ENCODE data around the gene YPEL2.

Gene YPEL2

DNA sequence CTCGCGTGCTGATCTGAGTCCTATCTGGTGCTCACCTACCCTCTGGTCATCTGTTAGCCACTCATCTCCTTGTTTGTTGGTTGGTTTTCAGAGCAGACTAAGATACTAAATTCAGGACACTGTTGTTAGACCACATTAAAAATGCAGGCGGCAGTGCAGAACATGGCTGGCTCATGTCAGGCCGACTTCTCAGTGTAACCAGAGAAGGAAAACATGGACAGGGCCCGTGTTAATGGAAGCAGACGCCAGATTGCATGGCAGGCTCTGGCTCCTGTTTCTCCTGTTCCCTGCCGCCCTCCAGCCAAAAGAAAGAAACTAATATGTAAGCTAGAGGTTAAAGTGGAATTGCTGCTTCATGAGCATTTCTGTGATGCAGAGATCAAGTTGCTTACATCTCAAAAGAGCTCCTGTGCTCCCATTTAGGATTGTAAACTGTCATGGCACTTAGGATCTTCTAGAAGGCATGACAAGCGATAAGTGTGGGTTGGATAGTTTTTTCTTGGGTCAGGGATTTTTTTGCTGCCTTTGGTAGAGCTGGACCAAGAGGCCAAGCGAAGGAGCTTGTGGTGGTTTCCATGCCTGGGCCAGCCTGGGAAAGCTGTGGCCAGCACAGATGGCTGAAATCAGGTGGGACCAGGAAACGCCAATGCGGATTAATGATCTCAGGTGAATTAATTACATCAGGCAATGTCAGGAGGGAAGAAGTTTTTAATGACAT, 56.1 kb downstream of the YPEL2 start:
- H3K79me2 ChIP-seq (ENCODE audit: control insufficient read depth, low read length), result no peaks in the 10 kb centered on the region
- H3K27me3 ChIP-seq (ENCODE audit: control insufficient read depth, low read length), result no peaks in the 10 kb centered on the region
- H3K9me3 ChIP-seq (ENCODE audit: control insufficient read depth, insufficient read depth, low read length), result no peaks in the 10 kb centered on the region
- H3K4me2 ChIP-seq (ENCODE audit: low read length), result no peak overlapping the region
- no peaks in the 10 kb centered on the region for H3F3A ChIP-seq (ENCODE audit: control insufficient read depth, insufficient read depth)
- TF ChIP-seq, protein P1, sequence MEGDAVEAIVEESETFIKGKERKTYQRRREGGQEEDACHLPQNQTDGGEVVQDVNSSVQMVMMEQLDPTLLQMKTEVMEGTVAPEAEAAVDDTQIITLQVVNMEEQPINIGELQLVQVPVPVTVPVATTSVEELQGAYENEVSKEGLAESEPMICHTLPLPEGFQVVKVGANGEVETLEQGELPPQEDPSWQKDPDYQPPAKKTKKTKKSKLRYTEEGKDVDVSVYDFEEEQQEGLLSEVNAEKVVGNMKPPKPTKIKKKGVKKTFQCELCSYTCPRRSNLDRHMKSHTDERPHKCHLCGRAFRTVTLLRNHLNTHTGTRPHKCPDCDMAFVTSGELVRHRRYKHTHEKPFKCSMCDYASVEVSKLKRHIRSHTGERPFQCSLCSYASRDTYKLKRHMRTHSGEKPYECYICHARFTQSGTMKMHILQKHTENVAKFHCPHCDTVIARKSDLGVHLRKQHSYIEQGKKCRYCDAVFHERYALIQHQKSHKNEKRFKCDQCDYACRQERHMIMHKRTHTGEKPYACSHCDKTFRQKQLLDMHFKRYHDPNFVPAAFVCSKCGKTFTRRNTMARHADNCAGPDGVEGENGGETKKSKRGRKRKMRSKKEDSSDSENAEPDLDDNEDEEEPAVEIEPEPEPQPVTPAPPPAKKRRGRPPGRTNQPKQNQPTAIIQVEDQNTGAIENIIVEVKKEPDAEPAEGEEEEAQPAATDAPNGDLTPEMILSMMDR (IDR thresholded peaks at IDR 0.05; ENCODE audit: low read depth, low read length, poor library complexity, severe bottlenecking), result no peak
- no peak for TF ChIP-seq EZH2phosphoT487 (IDR thresholded peaks at IDR 0.05; ENCODE audit: borderline replicate concordance, low read length)
- no peak overlapping the region for H3K27ac ChIP-seq (ENCODE audit: low read depth, low read length)
- no peaks in the 10 kb centered on the region for H3K36me3 ChIP-seq (ENCODE audit: control insufficient read depth, low read length)
- H3K4me1 ChIP-seq (ENCODE audit: control insufficient read depth, low read length), result no peaks in the 10 kb centered on the region
- H4K20me1 ChIP-seq (ENCODE audit: control insufficient read depth, insufficient read depth, low read depth, low read length), result no peaks in the 10 kb centered on the region
- no peaks in the 10 kb centered on the region for H3K9me2 ChIP-seq (replicated peaks; ENCODE audit: control insufficient read depth, low read length)
- H3K4me3 ChIP-seq (ENCODE audit: low read length), result no peak overlapping the region

DNA sequence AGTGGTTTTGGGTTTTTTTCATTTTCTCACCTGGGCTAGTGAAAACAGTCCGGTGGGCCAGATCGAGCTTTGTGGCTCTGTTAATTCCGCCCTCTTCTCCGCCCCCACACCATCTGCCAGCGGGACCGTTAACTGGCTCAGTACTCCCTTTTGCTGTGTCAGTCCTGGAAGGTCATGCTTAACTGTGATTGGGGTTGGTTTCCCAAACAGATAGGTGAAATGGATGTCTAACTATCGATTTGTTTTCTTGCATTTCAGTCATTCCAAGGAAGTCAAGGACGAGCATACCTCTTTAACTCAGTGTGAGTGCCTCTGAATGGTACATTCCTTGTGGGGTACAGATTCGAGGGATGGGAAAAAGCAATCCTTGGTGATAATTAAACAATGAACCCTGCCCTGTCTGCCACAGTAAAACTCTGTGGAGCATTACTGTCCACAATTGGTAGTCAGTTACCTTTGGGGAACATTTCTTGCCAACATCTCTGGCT, 56.7 kb downstream of the YPEL2 start:
- no peaks in the 10 kb centered on the region for H3K27me3 ChIP-seq (ENCODE audit: control insufficient read depth, low read length)
- H3F3A ChIP-seq (ENCODE audit: control insufficient read depth, insufficient read depth), result no peaks in the 10 kb centered on the region
- H3K36me3 ChIP-seq (ENCODE audit: control insufficient read depth, low read length), result no peaks in the 10 kb centered on the region
- H3K79me2 ChIP-seq (ENCODE audit: control insufficient read depth, low read length), result no peaks in the 10 kb centered on the region
- H3K4me1 ChIP-seq (ENCODE audit: control insufficient read depth, low read length), result no peaks in the 10 kb centered on the region
- no peaks in the 10 kb centered on the region for H3K9me2 ChIP-seq (replicated peaks; ENCODE audit: control insufficient read depth, low read length)
- H3K4me3 ChIP-seq (ENCODE audit: low read length), result no peak overlapping the region
- H4K20me1 ChIP-seq (ENCODE audit: control insufficient read depth, insufficient read depth, low read depth, low read length), result no peaks in the 10 kb centered on the region
- no peaks in the 10 kb centered on the region for H3K9me3 ChIP-seq (ENCODE audit: control insufficient read depth, insufficient read depth, low read length)
- TF ChIP-seq, protein P1 (IDR thresholded peaks at IDR 0.05; ENCODE audit: low read depth, low read length, poor library complexity, severe bottlenecking), result no peak
- no peak for TF ChIP-seq EZH2phosphoT487 (IDR thresholded peaks at IDR 0.05; ENCODE audit: borderline replicate concordance, low read length)
- no peak overlapping the region for H3K4me2 ChIP-seq (ENCODE audit: low read length)
- no peak overlapping the region for H3K27ac ChIP-seq (ENCODE audit: low read depth, low read length)

DNA sequence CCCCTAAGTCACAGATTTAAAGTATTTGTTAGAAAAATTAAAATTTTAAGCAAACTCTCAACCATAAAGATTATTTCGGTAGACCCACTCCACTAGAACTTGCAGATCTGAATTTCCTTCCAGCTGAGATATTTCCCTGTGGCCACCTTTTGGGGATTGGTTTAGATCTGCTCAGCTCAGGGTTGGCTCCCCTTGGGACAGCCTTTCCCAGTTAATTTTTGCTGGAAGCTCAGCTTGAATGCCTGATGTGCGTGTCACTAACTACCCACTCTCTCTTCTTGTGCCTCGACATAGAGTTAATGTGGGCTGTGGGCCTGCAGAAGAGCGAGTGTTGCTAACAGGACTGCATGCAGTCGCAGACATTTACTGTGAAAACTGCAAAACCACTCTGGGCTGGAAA, 57.6 kb downstream of the YPEL2 start:
- no peaks in the 10 kb centered on the region for H3K36me3 ChIP-seq (ENCODE audit: control insufficient read depth, low read length)
- no peak overlapping the region for H3K4me2 ChIP-seq (ENCODE audit: low read length)
- no peaks in the 10 kb centered on the region for H3K4me1 ChIP-seq (ENCODE audit: control insufficient read depth, low read length)
- no peaks in the 10 kb centered on the region for H3K27me3 ChIP-seq (ENCODE audit: control insufficient read depth, low read length)
- H3K9me3 ChIP-seq (ENCODE audit: control insufficient read depth, insufficient read depth, low read length), result no peaks in the 10 kb centered on the region
- TF ChIP-seq, protein P1 (IDR thresholded peaks at IDR 0.05; ENCODE audit: low read depth, low read length, poor library complexity, severe bottlenecking), result no peak
- TF ChIP-seq EZH2phosphoT487 (IDR thresholded peaks at IDR 0.05; ENCODE audit: borderline replicate concordance, low read length), result no peak
- no peak overlapping the region for H3K27ac ChIP-seq (ENCODE audit: low read depth, low read length)
- H3K4me3 ChIP-seq (ENCODE audit: low read length), result no peak overlapping the region
- no peaks in the 10 kb centered on the region for H3F3A ChIP-seq (ENCODE audit: control insufficient read depth, insufficient read depth)
- no peaks in the 10 kb centered on the region for H3K79me2 ChIP-seq (ENCODE audit: control insufficient read depth, low read length)
- no peaks in the 10 kb centered on the region for H4K20me1 ChIP-seq (ENCODE audit: control insufficient read depth, insufficient read depth, low read depth, low read length)
- H3K9me2 ChIP-seq (replicated peaks; ENCODE audit: control insufficient read depth, low read length), result no peaks in the 10 kb centered on the region
